Neural progenitor cell (in vitro differentiated cells): Measurements from ENCODE around the gene FERMT3. TPM values are rescaled to one million over a fixed set of nuclear protein-coding genes. Genes with fewer than 3 reads are reported as not detected.
A peak's percentile ranks its signal among the peaks of the same experiment; 100 is the strongest.

Source experiments
- DNase-seq: peaks from one replicate; pipeline ENCODE4 v3.0.0-alpha.2; 2016; ENCODE audit warnings: low spot score
- H2AFZ ChIP-seq: fragments of 200-600 bp; sonication (generic); replicated peaks from 2 replicates; pipeline ENCODE4 v1.6.1; 2016; ENCODE audit warnings: antibody characterized with exemption
- H3F3A ChIP-seq: fragments of 200-600 bp; sonication (generic); 2 replicates; pipeline ENCODE4 v1.6.1; 2016; ENCODE audit warnings: antibody characterized with exemption, low read depth
- H3K27ac ChIP-seq: fragments of 200-600 bp; sonication (generic); 2 replicates; pipeline ENCODE4 v1.5.1; 2016; ENCODE audit warnings: mild to moderate bottlenecking
- H3K27me3 ChIP-seq: fragments of 200-600 bp; sonication (generic); 2 replicates; pipeline ENCODE4 v1.6.1; 2016; ENCODE audit warnings: mild to moderate bottlenecking, moderate library complexity
- H3K36me3 ChIP-seq: fragments of 200-600 bp; sonication (generic); 2 replicates; pipeline ENCODE4 v1.5.1; 2016
- H3K4me1 ChIP-seq: fragments of 200-600 bp; sonication (generic); 2 replicates; pipeline ENCODE4 v1.6.1; 2016; ENCODE audit warnings: mixed run types
- H3K4me2 ChIP-seq: fragments of 200-600 bp; sonication (generic); 2 replicates; pipeline ENCODE4 v1.6.1; 2016
- H3K4me3 ChIP-seq: fragments of 200-600 bp; sonication (generic); 2 replicates; pipeline ENCODE4 v1.5.1; 2016
- H3K79me2 ChIP-seq: fragments of 200-600 bp; sonication (generic); 2 replicates; pipeline ENCODE4 v1.6.1; 2016; ENCODE audit warnings: low read depth
- H3K9ac ChIP-seq: fragments of 200-600 bp; sonication (generic); 2 replicates; pipeline ENCODE4 v1.6.1; 2016
- H3K9me3 ChIP-seq: fragments of 200-600 bp; sonication (generic); 2 replicates; pipeline ENCODE4 v1.5.1; 2016; ENCODE audit warnings: low read depth
- H4K20me1 ChIP-seq: fragments of 200-600 bp; sonication (generic); 2 replicates; pipeline ENCODE4 v1.6.1; 2016; ENCODE audit warnings: low read depth
- H3K27ac Mint-ChIP-seq: 3 replicates; pipeline ENCODE4 v1.8.0; 2021; ENCODE audit warnings: mixed read lengths
- H3K27me3 Mint-ChIP-seq: 2 replicates; pipeline ENCODE4 v1.8.0; 2022; ENCODE audit warnings: low read depth, mild to moderate bottlenecking, inconsistent platforms, moderate library complexity, mixed read lengths; ENCODE audit not compliant: insufficient read depth
- H3K36me3 Mint-ChIP-seq: 3 replicates; pipeline ENCODE4 v1.8.0; 2021; ENCODE audit warnings: mixed read lengths
- H3K4me1 Mint-ChIP-seq: 3 replicates; pipeline ENCODE4 v1.8.0; 2021; ENCODE audit warnings: mixed read lengths
- H3K4me3 Mint-ChIP-seq: 3 replicates; pipeline ENCODE4 v1.8.0; 2021; ENCODE audit warnings: mild to moderate bottlenecking, moderate library complexity, mixed read lengths
- H3K9me3 Mint-ChIP-seq: 3 replicates; pipeline ENCODE4 v1.8.0; 2020; ENCODE audit warnings: mixed read lengths
- EZH2 ChIP-seq: fragments of 200-600 bp; sonication (generic); IDR thresholded peaks from 2 replicates; pipeline ENCODE4 v1.6.1; 2017; ENCODE audit warnings: antibody characterized with exemption, mild to moderate bottlenecking, moderate library complexity
- EZH2phosphoT487 ChIP-seq: fragments of 200-600 bp; sonication (generic); IDR thresholded peaks from 2 replicates; pipeline ENCODE4 v1.6.1; 2017; ENCODE audit warnings: antibody characterized with exemption
- total RNA-seq: library from RNA; depleted of rRNA; stranded (reverse); fragments of >200 nt; gene quantifications from 2 replicates; pipeline ENCODE4 v1.2.3, GENCODE V29; 2015; ENCODE audit warnings: low replicate concordance
- TF ChIP-seq, protein P1 (sequence below): fragments of 200-600 bp; sonication (generic); IDR thresholded peaks from 2 replicates; pipeline ENCODE4 v1.5.1; 2017; ENCODE audit warnings: antibody characterized with exemption, mild to moderate bottlenecking

The FERMT3 gene
- total RNA-seq, 1 donor from 2014 or later, result not detected

DNA sequence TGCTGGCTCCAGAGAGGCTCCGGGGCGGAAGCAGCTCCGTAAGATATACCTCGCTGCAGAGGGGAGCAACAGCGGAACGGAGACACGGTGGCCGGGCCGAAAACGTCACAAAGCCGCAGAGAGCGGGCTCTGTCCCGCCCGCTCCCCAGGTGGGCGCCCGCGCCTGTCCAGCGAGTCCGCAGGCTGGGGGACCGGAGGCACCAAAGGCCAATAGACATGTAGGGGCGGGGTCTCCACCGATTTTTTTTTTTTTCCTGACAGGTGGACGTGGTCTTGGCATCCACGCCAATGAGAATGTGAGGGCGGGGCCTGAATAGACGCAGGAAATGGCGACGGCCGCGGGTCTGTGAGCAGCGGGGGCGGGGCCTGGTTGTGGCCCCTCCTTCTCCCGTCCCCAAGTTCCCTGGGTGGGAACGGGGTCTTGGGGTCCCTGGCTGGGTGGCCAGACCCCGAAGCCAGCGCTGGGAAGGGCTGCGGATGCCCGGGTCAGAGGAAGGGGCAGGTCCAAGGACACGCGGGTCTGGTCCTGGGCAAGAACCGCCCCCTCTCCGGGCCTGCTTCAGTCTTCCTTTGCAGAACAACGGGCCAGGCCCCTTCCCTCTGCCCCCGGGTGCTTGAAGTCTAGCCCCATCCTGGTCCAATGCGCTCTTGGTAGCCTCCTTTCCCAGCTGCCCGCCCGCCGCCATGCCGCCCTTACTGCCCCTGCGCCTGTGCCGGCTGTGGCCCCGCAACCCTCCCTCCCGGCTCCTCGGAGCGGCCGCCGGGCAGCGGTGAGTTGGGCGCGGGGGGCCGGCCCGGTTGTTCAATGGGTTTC is 23.9 kb downstream of the FERMT3 start, which contains the start of gene DNAJC4:
DNAJC4 (plus strand) TSS at position 378 of the 814 bp plus-strand sequence; CDS start at position 685, 307 bp downstream.
- H3K27me3 ChIP-seq, result peaks cover 42% of the 10 kb centered on the region
- H3K4me2 ChIP-seq, result peak within 1 kb of the TSS; percentile 95
- H3K79me2 ChIP-seq, result no peaks in the 10 kb centered on the region
- peak within 1 kb of the TSS; percentile 67 for H3K4me3 ChIP-seq
- H3K4me3 Mint-ChIP-seq, result peak within 1 kb of the TSS; percentile 92
- H3K36me3 Mint-ChIP-seq, result no peaks in the 10 kb centered on the region
- peaks cover 39% of the 10 kb centered on the region for H3F3A ChIP-seq
- no peak for TF ChIP-seq EZH2phosphoT487
- TF ChIP-seq, protein P1, sequence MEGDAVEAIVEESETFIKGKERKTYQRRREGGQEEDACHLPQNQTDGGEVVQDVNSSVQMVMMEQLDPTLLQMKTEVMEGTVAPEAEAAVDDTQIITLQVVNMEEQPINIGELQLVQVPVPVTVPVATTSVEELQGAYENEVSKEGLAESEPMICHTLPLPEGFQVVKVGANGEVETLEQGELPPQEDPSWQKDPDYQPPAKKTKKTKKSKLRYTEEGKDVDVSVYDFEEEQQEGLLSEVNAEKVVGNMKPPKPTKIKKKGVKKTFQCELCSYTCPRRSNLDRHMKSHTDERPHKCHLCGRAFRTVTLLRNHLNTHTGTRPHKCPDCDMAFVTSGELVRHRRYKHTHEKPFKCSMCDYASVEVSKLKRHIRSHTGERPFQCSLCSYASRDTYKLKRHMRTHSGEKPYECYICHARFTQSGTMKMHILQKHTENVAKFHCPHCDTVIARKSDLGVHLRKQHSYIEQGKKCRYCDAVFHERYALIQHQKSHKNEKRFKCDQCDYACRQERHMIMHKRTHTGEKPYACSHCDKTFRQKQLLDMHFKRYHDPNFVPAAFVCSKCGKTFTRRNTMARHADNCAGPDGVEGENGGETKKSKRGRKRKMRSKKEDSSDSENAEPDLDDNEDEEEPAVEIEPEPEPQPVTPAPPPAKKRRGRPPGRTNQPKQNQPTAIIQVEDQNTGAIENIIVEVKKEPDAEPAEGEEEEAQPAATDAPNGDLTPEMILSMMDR, result no peak
- TF ChIP-seq EZH2, result peak; percentile 27
- no peaks in the 10 kb centered on the region for H3K9me3 Mint-ChIP-seq
- H3K4me1 Mint-ChIP-seq, result peaks cover 31% of the 10 kb centered on the region
- DNase-seq, result peak; percentile 98
- H3K27ac Mint-ChIP-seq, result peak within 1 kb of the TSS; percentile 90
- peaks cover 3% of the 10 kb centered on the region for H4K20me1 ChIP-seq
- H3K4me1 ChIP-seq, result peaks cover 16% of the 10 kb centered on the region
- peaks cover 12% of the 10 kb centered on the region for H3K27me3 Mint-ChIP-seq
- peak within 1 kb of the TSS; percentile 29 for H2AFZ ChIP-seq
- H3K27ac ChIP-seq, result no peak within 1 kb of the TSS
- no peaks in the 10 kb centered on the region for H3K36me3 ChIP-seq
- no peak within 1 kb of the TSS for H3K9ac ChIP-seq
- H3K9me3 ChIP-seq, result no peaks in the 10 kb centered on the region

DNA sequence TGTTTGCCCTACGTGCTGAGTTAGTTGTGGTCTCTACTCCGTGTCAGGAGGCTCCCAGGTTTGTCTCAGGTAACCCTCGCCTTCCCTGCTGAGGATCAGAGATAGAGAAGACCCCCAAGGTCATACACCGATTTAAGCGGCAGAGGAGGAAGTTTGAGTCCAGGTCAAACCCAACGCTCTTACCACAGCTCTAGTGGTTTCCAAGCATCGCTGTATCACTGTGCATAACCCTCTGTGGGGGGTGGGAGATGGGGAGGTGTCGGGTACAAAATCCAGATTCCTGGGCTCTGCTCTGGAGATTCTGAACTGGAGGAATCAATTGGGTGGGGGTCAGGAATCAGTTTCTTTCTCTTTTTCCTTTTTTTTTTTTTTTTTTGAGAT is 24.5 kb downstream of the FERMT3 start:
- no peak overlapping the region for H3K9ac ChIP-seq
- Mint-ChIP-seq H3K27ac (peak overlapping the region; percentile 90), H3K4me3 (peak overlapping the region; percentile 92), H3K4me1 (peaks cover 32% of the 10 kb centered on the region), H3K27me3 (peaks cover 14% of the 10 kb centered on the region), H3K36me3 (no peaks in the 10 kb centered on the region), H3K9me3 (no peaks in the 10 kb centered on the region)
- H3K4me2 ChIP-seq, result peak overlapping the region; percentile 95
- peaks cover 47% of the 10 kb centered on the region for H3K27me3 ChIP-seq
- peaks cover 43% of the 10 kb centered on the region for H3F3A ChIP-seq
- H2AFZ ChIP-seq, result peak overlapping the region; percentile 29
- H3K79me2 ChIP-seq, result no peaks in the 10 kb centered on the region
- H3K4me3 ChIP-seq, result peak overlapping the region; percentile 67
- TF ChIP-seq, protein P1, result no peak
- peaks cover 16% of the 10 kb centered on the region for H3K4me1 ChIP-seq
- H3K9me3 ChIP-seq, result no peaks in the 10 kb centered on the region
- H3K36me3 ChIP-seq, result no peaks in the 10 kb centered on the region
- peaks cover 3% of the 10 kb centered on the region for H4K20me1 ChIP-seq
- no peak for DNase-seq
- H3K27ac ChIP-seq, result no peak overlapping the region

DNA sequence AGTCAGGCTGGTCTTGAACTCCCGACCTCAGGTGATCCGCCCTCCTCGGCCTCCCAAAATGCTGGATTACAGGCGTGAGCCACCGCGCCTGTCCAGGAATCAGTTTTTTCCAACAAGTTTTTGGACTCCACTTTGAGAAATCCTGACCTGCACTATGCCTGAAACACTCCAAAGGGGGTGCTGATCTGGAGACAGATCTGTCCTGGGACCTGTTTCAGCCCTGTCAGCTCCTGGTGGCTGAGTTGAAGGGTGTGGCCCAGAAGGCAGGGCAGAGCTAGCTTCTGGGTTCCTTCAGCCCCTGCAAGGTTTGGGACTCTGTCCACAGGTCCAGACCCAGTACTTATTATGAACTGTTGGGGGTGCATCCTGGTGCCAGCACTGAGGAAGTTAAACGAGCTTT is 25.0 kb downstream of the FERMT3 start:
- Histone ChIP-seq H3F3A (peaks cover 44% of the 10 kb centered on the region), H3K9ac (no peak overlapping the region), H3K27me3 (peaks cover 47% of the 10 kb centered on the region), H3K4me2 (peak overlapping the region; percentile 95), H3K4me3 (no peak overlapping the region), H3K4me1 (peaks cover 14% of the 10 kb centered on the region), H2AFZ (no peak overlapping the region), H4K20me1 (peaks cover 3% of the 10 kb centered on the region), H3K36me3 (no peaks in the 10 kb centered on the region), H3K27ac (no peak overlapping the region), H3K79me2 (no peaks in the 10 kb centered on the region), H3K9me3 (no peaks in the 10 kb centered on the region)
- DNase-seq, result no peak
- H3K36me3 Mint-ChIP-seq, result no peaks in the 10 kb centered on the region
- H3K9me3 Mint-ChIP-seq, result no peaks in the 10 kb centered on the region
- peaks cover 14% of the 10 kb centered on the region for H3K27me3 Mint-ChIP-seq
- peak overlapping the region; percentile 92 for H3K4me3 Mint-ChIP-seq
- no peak overlapping the region for H3K27ac Mint-ChIP-seq
- H3K4me1 Mint-ChIP-seq, result peaks cover 32% of the 10 kb centered on the region
- TF ChIP-seq EZH2phosphoT487 (no peak), EZH2 (no peak)
- TF ChIP-seq, protein P1, result no peak
